Esophagus squamous epithelium (tissue), 5 donors: Measurements from ENCODE around the gene HERC2. TPM values are rescaled to one million over a fixed set of nuclear protein-coding genes. Genes with fewer than 3 reads are reported as not detected.

Source experiments
- DNase-seq: peaks from one replicate; lab custom pipeline; 2025; lab: John Stamatoyannopoulos, UW
- H3K27ac ChIP-seq, 4 donors: fragments of 200-600 bp; sonication (generic); one replicate each; pipeline ENCODE4 v1.5.1; 2016 to 2019; ENCODE audit warnings: mild to moderate bottlenecking in 1 of 4
- H3K27me3 ChIP-seq, 4 donors: fragments of 200-600 bp; sonication (generic); 1 replicate in 3 of 4; 2 replicates in 1 of 4; pipeline versions ENCODE4 v1.5.1 to v1.6.0; 2017 to 2021; ENCODE audit warnings: antibody characterized with exemption in 1 of 4
- H3K36me3 ChIP-seq, 3 donors: fragments of 200-600 bp; sonication (generic); one replicate each; pipeline ENCODE4 v1.5.1; 2016 to 2019
- H3K4me1 ChIP-seq, 3 donors: fragments of 200-600 bp; sonication (generic); one replicate each; pipeline ENCODE4 v1.5.1; 2017 to 2019
- H3K4me3 ChIP-seq, 4 donors: fragments of 200-600 bp; sonication (generic); 1 replicate in 3 of 4; 2 replicates in 1 of 4; pipeline ENCODE4 v1.5.1; 2016 to 2019; ENCODE audit warnings: mild to moderate bottlenecking in 2 of 4, moderate library complexity in 1 of 4
- H3K9me3 ChIP-seq, 3 donors: fragments of 200-600 bp; sonication (generic); one replicate each; pipeline ENCODE4 v1.5.1; 2016 to 2019
- CTCF ChIP-seq, 6 experiments: fragments of 450-650 bp in 4 of 6; fragments of 200-600 bp in 2 of 6; sonication (generic) in 2 of 6; IDR thresholded peaks; one replicate each; pipeline ENCODE4 v1.5.1; 2016 to 2019; ENCODE audit warnings: antibody characterized with exemption in 6 of 6, mild to moderate bottlenecking in 4 of 6, moderate library complexity in 4 of 6
- POLR2A ChIP-seq, 4 donors: fragments of 450-650 bp; IDR thresholded peaks; one replicate each; pipeline ENCODE4 v1.6.1; 2017; ENCODE audit warnings: antibody characterized with exemption in 4 of 4, mild to moderate bottlenecking in 4 of 4, moderate library complexity in 3 of 4
- WGBS, 2 donors: methylation state at CpG; one replicate each; pipeline ENCODE4 v1.1.5; 2018; 5-methylcytosine and 5-hydroxymethylcytosine counted together
- intact Hi-C: fragments of 100-400 bp; cut with DNase I; formaldehyde crosslinking; loops from one replicate; pipeline ENCODE4 v1.15.0; 2022
- total RNA-seq, 4 donors: library from RNA; depleted of rRNA; stranded (reverse); fragments of >200 nt; gene quantifications; one replicate each; pipeline ENCODE4 v1.1.0, GENCODE V29; 2016
- donor health status: DM: yes; HTN: yes; CAD: no.

Gene HERC2
- total RNA-seq, 4 donors from 2014 or later = 32.2 to 45.0 (median 39.2) TPM

- no peaks in the 10 kb centered on the region for H3K4me1 ChIP-seq
- 66 to 79% methylated on average over 7 to 8 of the region's 8 CpGs for WGBS, 2 donors
- DNase-seq = no peak
- intact Hi-C loops = no loop called here
- H3K27me3 ChIP-seq = no peaks in the 10 kb centered on the region
- TF ChIP-seq CTCF (IDR thresholded peaks at IDR 0.05) (no peak), POLR2A (IDR thresholded peaks at IDR 0.05) (no peak)
- peaks cover 14 to 95% (median 37%) of the 10 kb centered on the region in 3 donors for H3K36me3 ChIP-seq
- no peaks in the 10 kb centered on the region for H3K9me3 ChIP-seq
- no peak overlapping the region for H3K27ac ChIP-seq
- H3K4me3 ChIP-seq = no peak overlapping the region
Measured at GRCh38 chr15:28269097-28269496, 52.9 kb downstream of the HERC2 start.

GRCh38 chr15:28267727-28268126, 54.3 kb downstream of the HERC2 start:
- no peak overlapping the region for H3K4me3 ChIP-seq
- no peak overlapping the region for H3K27ac ChIP-seq
- intact Hi-C loops = no loop called here
- no peaks in the 10 kb centered on the region for H3K4me1 ChIP-seq
- no peak for TF ChIP-seq CTCF (IDR thresholded peaks at IDR 0.05)
- TF ChIP-seq POLR2A (IDR thresholded peaks at IDR 0.05) = no peak
- no peaks in the 10 kb centered on the region for H3K9me3 ChIP-seq
- peaks cover 17 to 99% (median 32%) of the 10 kb centered on the region in 3 donors for H3K36me3 ChIP-seq
- DNase-seq = no peak
- no peaks in the 10 kb centered on the region for H3K27me3 ChIP-seq

- H3K27ac ChIP-seq = no peak overlapping the region
- H3K36me3 ChIP-seq = peaks cover 17 to 93% (median 29%) of the 10 kb centered on the region in 3 donors
- H3K4me3 ChIP-seq = no peak overlapping the region
- H3K27me3 ChIP-seq = no peaks in the 10 kb centered on the region
- 80 to 91% methylated on average over 3 to 21 of the region's 29 CpGs for WGBS, 2 donors
- no peaks in the 10 kb centered on the region for H3K9me3 ChIP-seq
- TF ChIP-seq CTCF (IDR thresholded peaks at IDR 0.05) (no peak), POLR2A (IDR thresholded peaks at IDR 0.05) (no peak)
- no peaks in the 10 kb centered on the region for H3K4me1 ChIP-seq
- DNase-seq = no peak
- intact Hi-C loops = no loop called here
Measured at GRCh38 chr15:28265334-28266019, 56.5 kb downstream of the HERC2 start.

- H3K27ac ChIP-seq = no peak overlapping the region
- TF ChIP-seq CTCF (IDR thresholded peaks at IDR 0.05) = no peak
- no peak for TF ChIP-seq POLR2A (IDR thresholded peaks at IDR 0.05)
- H3K4me1 ChIP-seq = no peaks in the 10 kb centered on the region
- WGBS, 2 donors = 93 to 95% methylated on average over 5 to 6 of the region's 6 CpGs
- intact Hi-C loops = no loop called here
- peaks cover 17 to 93% (median 29%) of the 10 kb centered on the region in 3 donors for H3K36me3 ChIP-seq
- H3K9me3 ChIP-seq = no peaks in the 10 kb centered on the region
- DNase-seq = no peak
- no peak overlapping the region for H3K4me3 ChIP-seq
- H3K27me3 ChIP-seq = no peaks in the 10 kb centered on the region
Measured at GRCh38 chr15:28264166-28264565, 57.8 kb downstream of the HERC2 start.

GRCh38 chr15:28262438-28262837, 59.5 kb downstream of the HERC2 start:
- DNase-seq = no peak
- Histone ChIP-seq H3K36me3 (peaks cover 16 to 88% (median 17%) of the 10 kb centered on the region in 3 donors), H3K9me3 (no peaks in the 10 kb centered on the region), H3K4me3 (no peak overlapping the region), H3K27ac (no peak overlapping the region), H3K27me3 (no peaks in the 10 kb centered on the region), H3K4me1 (no peaks in the 10 kb centered on the region)
- TF ChIP-seq CTCF (IDR thresholded peaks at IDR 0.05) (no peak), POLR2A (IDR thresholded peaks at IDR 0.05) (no peak)
- intact Hi-C loops = no loop called here
